GM23248 (cell line): ENCODE data around the gene ERAL1. TPM values are rescaled to one million over a fixed set of nuclear protein-coding genes. Genes with fewer than 3 reads are reported as not detected.
"Not testable (repeated sequence)": the region's sequence is repeated elsewhere in the genome, so short reads cannot be mapped to it uniquely, and the experiment has no call there.

ENCODE experiments used
- DNase-seq: peaks from one replicate; pipeline ENCODE4 v3.0.0-alpha.2; 2015
- H2AFZ ChIP-seq: fragments of 200-600 bp; sonication (generic); 2 replicates; pipeline ENCODE4 v1.6.1; 2016; ENCODE audit warnings: antibody characterized with exemption
- H3F3A ChIP-seq: fragments of 200-600 bp; sonication (generic); 2 replicates; pipeline ENCODE4 v1.6.1; 2016; ENCODE audit warnings: mild to moderate bottlenecking, antibody characterized with exemption, mixed run types; ENCODE audit not compliant: insufficient read depth
- H3K27ac ChIP-seq: fragments of 200-600 bp; sonication (generic); 2 replicates; pipeline ENCODE4 v1.5.1; 2016; ENCODE audit warnings: mild to moderate bottlenecking
- H3K27me3 ChIP-seq: fragments of 200-600 bp; sonication (generic); replicated peaks from 2 replicates; pipeline ENCODE4 v1.6.1; 2016; ENCODE audit warnings: mild to moderate bottlenecking; ENCODE audit not compliant: insufficient read depth
- H3K36me3 ChIP-seq: fragments of 200-600 bp; sonication (generic); 2 replicates; pipeline ENCODE4 v1.6.1; 2016; ENCODE audit warnings: low read depth, mild to moderate bottlenecking
- H3K4me1 ChIP-seq: fragments of 200-600 bp; sonication (generic); 2 replicates; pipeline ENCODE4 v1.6.1; 2016; ENCODE audit warnings: mild to moderate bottlenecking; ENCODE audit not compliant: insufficient read depth
- H3K4me2 ChIP-seq: fragments of 200-600 bp; sonication (generic); one replicate; pipeline ENCODE4 v1.6.1; 2016; ENCODE audit warnings: mild to moderate bottlenecking; ENCODE audit not compliant: unreplicated experiment
- H3K4me3 ChIP-seq: fragments of 200-600 bp; sonication (generic); 2 replicates; pipeline ENCODE4 v1.5.1; 2016; ENCODE audit warnings: mild to moderate bottlenecking
- H3K79me2 ChIP-seq: fragments of 200-600 bp; sonication (generic); 2 replicates; pipeline ENCODE4 v1.6.1; 2016; ENCODE audit warnings: mild to moderate bottlenecking; ENCODE audit not compliant: insufficient read depth
- H3K9ac ChIP-seq: fragments of 200-600 bp; sonication (generic); 2 replicates; pipeline ENCODE4 v1.6.1; 2016; ENCODE audit warnings: mild to moderate bottlenecking
- H3K9me2 ChIP-seq: fragments of 200-600 bp; sonication (generic); 2 replicates; pipeline ENCODE4 v1.6.1; 2016; ENCODE audit warnings: mixed run types, mild to moderate bottlenecking, moderate library complexity; ENCODE audit not compliant: insufficient read depth
- H3K9me3 ChIP-seq: fragments of 200-600 bp; sonication (generic); one replicate; pipeline ENCODE4 v1.6.1; 2017; ENCODE audit warnings: low read depth
- H4K20me1 ChIP-seq: fragments of 200-600 bp; sonication (generic); 2 replicates; pipeline ENCODE4 v1.6.0; 2016; ENCODE audit not compliant: insufficient read depth
- EZH2 ChIP-seq: fragments of 200-600 bp; sonication (generic); IDR thresholded peaks from 2 replicates; pipeline ENCODE4 v1.6.1; 2018; ENCODE audit warnings: antibody characterized with exemption, mild to moderate bottlenecking; ENCODE audit not compliant: insufficient read depth, poor library complexity, severe bottlenecking
- EZH2phosphoT487 ChIP-seq: fragments of 200-600 bp; sonication (generic); IDR thresholded peaks from 2 replicates; pipeline ENCODE4 v1.6.1; 2018; ENCODE audit warnings: antibody characterized with exemption, moderate library complexity, mild to moderate bottlenecking, low read depth; ENCODE audit not compliant: insufficient read depth
- WGBS, 2 experiments: methylation state at CpG; one replicate each; pipeline ENCODE4 v1.1.6; 2015 to 2017; ENCODE audit warnings: low lambda C conversion rate in 2 of 2, low coverage in 1 of 2; ENCODE audit errors: missing lambda C conversion rate in 2 of 2; 5-methylcytosine and 5-hydroxymethylcytosine counted together
- in situ Hi-C: fragments of 300-500 bp; cut with MboI; formaldehyde crosslinking; loops from 2 replicates; pipeline ENCODE4 v1.15.0; 2020
- polyA plus RNA-seq: library from polyadenylated mRNA; unstranded; fragments of >200 nt; fragmentation: Nextera tagmentation; extraction: Ambion mirVana; gene quantifications from 2 replicates; pipeline ENCODE4 v1.2.1, GENCODE V29; 2016
- total RNA-seq: library from RNA; depleted of rRNA; stranded (reverse); fragments of >200 nt; shearing (Covaris generic); gene quantifications from 2 replicates; pipeline ENCODE4 v1.2.3, GENCODE V29; 2014

Gene ERAL1
- total and polyA plus RNA-seq, 2 experiments from 2014 or later, result 40.2 to 60.0 TPM

DNA sequence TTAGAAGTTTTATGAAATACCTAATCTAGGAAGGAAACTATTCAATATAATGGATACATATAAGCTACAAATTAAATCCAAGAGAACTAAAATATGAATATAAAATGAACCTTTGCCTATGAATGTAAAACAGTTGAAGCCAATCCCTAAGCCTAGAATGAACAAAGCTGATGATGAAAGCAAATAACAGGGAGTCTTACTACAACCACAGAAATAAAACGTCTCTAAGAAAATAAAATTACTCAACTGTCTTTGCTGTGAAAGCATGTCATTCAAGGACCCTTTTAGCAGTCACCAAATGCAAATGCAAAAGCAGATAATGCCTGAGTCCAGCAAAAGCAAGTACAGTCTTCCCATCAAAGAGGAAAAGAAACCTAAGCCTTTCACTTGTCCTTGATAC, 35.2 kb upstream of the ERAL1 start:
- H3K79me2 ChIP-seq, result peaks cover 95% of the 10 kb centered on the region

DNA sequence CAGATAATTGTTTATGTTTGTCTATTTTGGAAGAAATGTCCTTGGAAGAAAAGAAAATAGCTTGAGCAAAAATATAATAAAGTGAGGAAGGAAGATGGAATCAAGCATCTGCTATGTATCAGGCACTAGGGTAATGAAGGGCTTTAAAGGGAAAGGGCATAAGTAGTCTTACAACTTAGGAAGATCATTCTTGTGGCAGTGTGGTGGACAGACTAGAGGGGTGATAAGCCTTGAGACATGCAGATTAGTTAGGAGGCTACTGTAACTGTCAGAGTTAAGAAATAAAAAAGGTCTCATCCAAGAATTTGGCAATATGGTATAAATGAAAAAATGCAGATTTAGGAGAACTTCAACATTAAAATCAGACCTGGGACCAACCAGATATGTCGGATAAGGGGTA, 27.1 kb upstream of the ERAL1 start:
- in situ Hi-C loops, result no loop called here
- Histone ChIP-seq H3K9ac (no peak overlapping the region), H3K79me2 (peaks cover 95% of the 10 kb centered on the region), H4K20me1 (peaks cover 3% of the 10 kb centered on the region; the same call in 1 of the 2 replicates), H3F3A (no peaks in the 10 kb centered on the region), H3K4me3 (no peak overlapping the region), H3K4me1 (no peaks in the 10 kb centered on the region; the same call in 1 of the 2 replicates), H3K9me3 (no peaks in the 10 kb centered on the region), H3K27me3 (no peaks in the 10 kb centered on the region), H3K27ac (no peak overlapping the region), H3K36me3 (no peaks in the 10 kb centered on the region; the same call in 1 of the 2 replicates), H3K9me2 (no peaks in the 10 kb centered on the region), H2AFZ (no peak overlapping the region), H3K4me2 (no peak overlapping the region)
- no peak for TF ChIP-seq EZH2
- TF ChIP-seq EZH2phosphoT487, result no peak
- 95 to 100% methylated on average over 1 of the region's 1 CpG for WGBS, 2 experiments
- DNase-seq, result no peak

More for the DNA sequence above, 35.2 kb upstream of the ERAL1 start:
- DNase-seq, result no peak
- no peak overlapping the region for H3K4me3 ChIP-seq
- H3K36me3 ChIP-seq, result no peaks in the 10 kb centered on the region
- in situ Hi-C loops, result no loop called here
- no peaks in the 10 kb centered on the region for H3K27me3 ChIP-seq
- no peak overlapping the region for H3K27ac ChIP-seq
- no peak overlapping the region for H3K9ac ChIP-seq
- H3K4me2 ChIP-seq, result no peak overlapping the region
- no peaks in the 10 kb centered on the region for H3K9me3 ChIP-seq
- H2AFZ ChIP-seq, result no peak overlapping the region
- no peak for TF ChIP-seq EZH2
- TF ChIP-seq EZH2phosphoT487, result no peak
- H3F3A ChIP-seq, result no peaks in the 10 kb centered on the region
- H3K9me2 ChIP-seq, result no peaks in the 10 kb centered on the region
- 32 to 65% methylated on average over 1 of the region's 1 CpG for WGBS, 2 experiments
- peaks cover 3% of the 10 kb centered on the region; the same call in 1 of the 2 replicates for H4K20me1 ChIP-seq
- no peaks in the 10 kb centered on the region for H3K4me1 ChIP-seq

DNA sequence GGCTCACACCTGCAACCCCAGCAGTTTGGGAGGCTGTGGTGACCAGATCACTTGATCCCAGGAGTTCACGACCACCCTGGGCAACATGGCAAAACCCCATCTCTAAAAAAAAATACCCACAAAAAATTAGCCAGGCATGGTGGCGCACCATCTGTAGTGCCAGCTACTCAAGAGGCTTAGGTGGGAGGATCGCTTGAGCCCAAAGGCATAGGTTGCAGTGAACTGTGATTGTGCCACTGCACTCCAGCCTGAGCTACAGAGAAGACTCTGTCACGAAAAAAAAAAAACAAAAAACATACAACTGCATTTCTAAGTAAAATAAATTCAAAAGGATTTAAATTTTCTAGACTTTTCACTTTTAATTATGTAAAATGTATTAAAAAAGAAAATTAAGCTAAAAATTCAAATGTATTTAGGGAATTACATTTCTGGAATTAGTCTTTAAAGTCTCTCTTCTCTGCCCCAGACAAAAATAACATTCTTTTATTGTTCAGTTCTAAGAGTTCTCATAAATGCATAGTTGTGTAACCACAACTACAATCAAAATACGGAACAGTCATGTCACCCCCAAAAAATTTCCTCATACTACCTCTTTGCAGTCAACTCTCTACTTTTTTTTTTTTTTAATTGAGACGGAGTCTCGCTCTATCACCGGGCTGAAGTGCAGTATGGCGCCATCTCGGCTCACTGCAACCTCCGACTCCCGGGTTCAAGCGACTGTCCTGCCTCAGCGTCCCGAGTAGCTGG, 26.3 kb upstream of the ERAL1 start:
- Histone ChIP-seq H3K4me1 (no peaks in the 10 kb centered on the region; the same call in 1 of the 2 replicates), H3K27me3 (no peaks in the 10 kb centered on the region), H3K9ac (no peak overlapping the region), H2AFZ (no peak overlapping the region), H3K9me2 (no peaks in the 10 kb centered on the region), H3K4me3 (no peak overlapping the region), H3K4me2 (no peak overlapping the region), H4K20me1 (no peaks in the 10 kb centered on the region), H3K27ac (no peak overlapping the region), H3K36me3 (no peaks in the 10 kb centered on the region; the same call in 1 of the 2 replicates), H3F3A (no peaks in the 10 kb centered on the region), H3K9me3 (no peaks in the 10 kb centered on the region), H3K79me2 (peaks cover 96% of the 10 kb centered on the region)
- DNase-seq, result peak; percentile 18
- WGBS, 2 experiments, result 94% methylated on average over 14 to 15 of the region's 15 CpGs
- TF ChIP-seq EZH2phosphoT487 (no peak), EZH2 (no peak)
- in situ Hi-C loops, result no loop called here

DNA sequence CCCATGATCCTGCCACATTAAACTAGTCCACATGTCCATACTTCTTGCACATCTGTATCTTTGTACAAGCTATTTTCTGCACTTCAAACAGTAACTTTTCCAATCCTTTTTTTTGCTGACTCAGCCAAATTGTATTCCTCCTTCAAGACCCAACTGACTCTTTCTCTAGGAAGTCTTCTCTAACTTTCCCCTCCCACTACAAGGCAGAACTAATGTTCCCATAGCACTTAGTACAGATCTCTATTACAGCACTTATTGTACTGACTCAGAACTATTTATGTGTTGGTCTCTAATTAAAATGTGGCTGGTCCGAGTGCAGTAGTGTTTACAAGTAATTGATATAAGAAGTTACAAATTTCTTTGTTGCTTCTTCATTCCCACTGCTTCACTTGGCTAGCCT, 20.4 kb upstream of the ERAL1 start:
- Histone ChIP-seq H3K79me2 (peaks cover 100% of the 10 kb centered on the region), H3K4me2 (no peak overlapping the region), H3K4me3 (no peak overlapping the region), H3K4me1 (no peaks in the 10 kb centered on the region), H3K27ac (no peak overlapping the region), H3F3A (0 out of 2 replicates have a peak, but pooled peaks cover 4% of the 10 kb centered on the region), H3K36me3 (no peaks in the 10 kb centered on the region; the same call in 1 of the 2 replicates), H3K9ac (no peak overlapping the region), H3K9me3 (no peaks in the 10 kb centered on the region), H3K9me2 (no peaks in the 10 kb centered on the region), H2AFZ (no peak overlapping the region), H4K20me1 (no peaks in the 10 kb centered on the region), H3K27me3 (no peaks in the 10 kb centered on the region)
- in situ Hi-C loops, result no loop called here
- no peak for DNase-seq
- 93% methylated on average over 1 of the region's 1 CpG for WGBS, 2 experiments
- TF ChIP-seq EZH2, result no peak
- TF ChIP-seq EZH2phosphoT487, result no peak

DNA sequence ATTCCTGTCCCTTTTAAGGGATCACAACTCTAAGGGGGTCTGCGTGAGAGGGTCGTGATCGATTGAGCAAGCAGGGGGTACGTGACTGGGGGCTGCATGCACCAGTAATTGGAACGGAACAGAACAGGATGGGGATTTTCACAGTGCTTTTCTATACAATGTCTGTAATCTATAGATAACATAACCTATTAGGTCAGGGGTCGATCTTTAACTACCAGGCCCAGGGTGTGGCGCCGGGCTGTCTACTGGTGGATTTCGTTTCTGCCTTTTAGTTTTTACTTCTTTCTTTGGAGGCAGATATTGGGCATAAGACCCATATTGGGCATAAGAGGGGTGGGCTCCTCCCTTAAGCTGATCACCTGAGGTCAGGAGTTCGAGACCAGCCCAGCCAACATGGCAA, 18.3 kb upstream of the ERAL1 start:
- H3K4me2 ChIP-seq, H3F3A ChIP-seq, H3K9me3 ChIP-seq, H3K36me3 ChIP-seq, H4K20me1 ChIP-seq, H3K9ac ChIP-seq, H3K27ac ChIP-seq, H3K4me3 ChIP-seq, in situ Hi-C loops, DNase-seq, H3K4me1 ChIP-seq, H2AFZ ChIP-seq, H3K27me3 ChIP-seq, H3K9me2 ChIP-seq: not testable (repeated sequence)
- peaks cover 100% of the 10 kb centered on the region for H3K79me2 ChIP-seq
- WGBS, 2 experiments, result 94% methylated on average over 10 of the region's 10 CpGs
